Measurements from ENCODE around the gene CLDN18.

Gene CLDN18

DNA sequence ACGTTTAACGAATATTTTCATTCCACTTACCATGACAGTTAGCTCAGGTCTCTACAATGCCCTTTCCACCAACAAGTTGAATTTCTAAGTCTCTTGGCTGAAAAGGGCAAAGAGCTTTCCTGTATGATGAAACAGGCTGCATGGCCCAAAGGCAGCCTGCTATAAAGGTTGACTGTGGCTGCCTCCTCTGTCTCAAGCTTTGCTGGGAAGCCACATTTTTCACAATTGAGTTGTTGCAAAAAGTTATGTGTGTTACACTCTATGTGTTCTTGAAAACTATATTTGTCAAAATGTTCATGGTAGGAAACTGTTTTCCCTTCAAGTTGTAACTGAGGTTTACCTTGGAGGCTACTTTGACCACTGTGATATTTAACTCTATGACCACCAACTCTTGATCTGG is 56.0 kb downstream of the CLDN18 start:
- no peak for DNase-seq

DNA sequence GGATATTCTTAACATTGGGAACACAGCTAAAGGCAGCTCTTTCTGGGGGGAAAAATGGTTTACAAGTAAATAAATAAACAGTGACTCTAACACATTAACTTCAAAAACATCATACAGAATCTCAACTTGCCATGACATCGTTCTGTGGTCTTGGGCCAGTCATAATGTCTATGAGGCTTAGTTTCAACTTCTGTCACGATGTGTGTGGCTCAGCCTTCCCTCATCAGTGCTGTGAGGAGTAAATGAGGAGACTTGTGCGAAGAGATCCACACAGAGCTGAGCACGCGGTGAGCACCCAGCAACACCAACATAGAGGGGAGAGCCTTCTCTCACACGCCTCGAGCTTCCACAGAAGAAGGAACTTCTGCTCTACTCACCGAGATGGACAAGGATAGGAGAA is 56.4 kb downstream of the CLDN18 start:
- DNase-seq, result no peak

DNA sequence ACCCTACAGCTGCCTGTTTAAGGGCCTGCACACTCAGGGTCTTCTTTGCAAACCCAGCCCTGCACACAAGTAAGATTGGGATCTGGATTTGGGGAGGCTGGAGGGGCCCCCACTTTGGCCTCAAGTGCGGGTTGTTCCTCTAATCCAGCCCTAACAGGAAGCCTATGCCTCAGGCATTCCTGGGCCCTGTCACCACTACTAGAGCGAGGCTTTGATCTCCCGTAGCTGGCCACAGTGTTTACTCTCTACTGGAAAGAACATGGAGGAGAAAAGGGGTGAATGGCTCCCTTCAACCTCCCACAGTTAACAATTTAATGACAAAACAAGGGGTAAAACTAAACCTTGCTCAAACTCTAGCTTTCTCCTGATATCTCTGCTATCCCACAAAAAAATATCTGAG is 57.0 kb downstream of the CLDN18 start:
- no peak for DNase-seq

DNA sequence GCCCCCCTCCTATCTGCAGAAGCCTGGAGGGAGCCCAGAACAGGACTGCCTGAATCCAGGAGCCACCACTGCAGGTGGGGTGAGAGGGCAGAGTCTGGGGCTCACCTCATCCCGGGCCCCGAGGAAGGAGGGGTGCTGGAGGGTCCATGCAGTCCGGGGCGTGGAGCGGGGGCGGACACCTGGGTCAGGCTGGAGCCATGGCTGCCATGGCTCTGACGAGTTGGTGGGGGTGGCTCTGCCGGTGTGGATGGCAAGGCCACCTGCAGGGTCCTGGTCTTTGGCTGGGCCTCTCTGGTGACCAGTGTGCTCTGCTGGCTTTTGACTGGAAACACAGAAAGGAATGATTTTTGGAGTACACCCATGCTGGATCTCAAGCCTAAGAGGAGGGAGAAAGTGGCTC is 58.1 kb downstream of the CLDN18 start:
- DNase-seq, result no peak

DNA sequence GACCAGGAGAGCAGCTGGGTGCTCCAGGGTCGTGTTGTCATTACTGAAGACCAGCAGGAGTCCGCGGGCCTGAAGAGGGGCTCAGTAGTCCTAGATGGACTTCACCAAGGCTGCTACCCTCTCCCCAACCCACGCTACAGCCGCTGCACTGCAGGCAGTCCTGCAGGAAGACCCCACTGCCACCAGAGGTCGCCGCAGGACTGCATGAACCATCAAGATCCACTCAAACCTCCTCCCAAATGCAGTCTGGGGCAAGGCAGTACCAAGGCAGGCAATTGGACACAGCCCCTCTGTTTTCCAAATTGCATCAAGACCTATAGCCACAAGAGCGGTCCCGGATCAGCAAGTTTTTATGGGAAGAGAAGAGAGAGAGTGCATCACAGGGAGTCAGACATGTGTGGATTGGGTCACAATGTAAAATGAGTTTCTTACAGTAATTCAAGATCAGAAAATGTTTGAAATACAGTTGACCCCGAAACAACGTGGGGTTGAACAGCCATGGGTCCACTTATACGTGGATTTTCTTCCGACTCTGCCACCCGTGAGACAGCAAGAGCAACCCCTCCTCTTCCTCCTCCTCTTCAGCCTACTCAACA is 58.7 kb downstream of the CLDN18 start:
- DNase-seq, result peak; percentile 59

DNA sequence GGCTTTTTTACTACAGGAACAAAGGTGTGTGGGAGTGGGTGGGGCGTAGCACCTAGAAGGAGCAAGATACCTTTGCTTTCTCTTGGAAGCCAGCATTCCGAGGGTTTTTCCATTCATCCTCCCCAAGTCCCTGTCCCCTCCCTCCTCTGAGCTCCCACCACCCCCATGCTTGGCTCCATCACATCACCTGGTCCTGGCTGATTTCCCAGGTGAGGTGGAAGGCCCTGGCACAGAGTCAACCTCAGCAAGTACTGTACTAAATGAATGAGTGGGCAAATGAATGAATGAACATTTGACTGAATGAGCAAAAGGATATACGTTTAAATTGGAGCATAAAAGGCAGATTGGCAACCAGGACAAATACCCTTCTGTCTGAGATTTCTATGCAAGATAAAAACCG is 60.0 kb downstream of the CLDN18 start:
- DNase-seq, result no peak

DNA sequence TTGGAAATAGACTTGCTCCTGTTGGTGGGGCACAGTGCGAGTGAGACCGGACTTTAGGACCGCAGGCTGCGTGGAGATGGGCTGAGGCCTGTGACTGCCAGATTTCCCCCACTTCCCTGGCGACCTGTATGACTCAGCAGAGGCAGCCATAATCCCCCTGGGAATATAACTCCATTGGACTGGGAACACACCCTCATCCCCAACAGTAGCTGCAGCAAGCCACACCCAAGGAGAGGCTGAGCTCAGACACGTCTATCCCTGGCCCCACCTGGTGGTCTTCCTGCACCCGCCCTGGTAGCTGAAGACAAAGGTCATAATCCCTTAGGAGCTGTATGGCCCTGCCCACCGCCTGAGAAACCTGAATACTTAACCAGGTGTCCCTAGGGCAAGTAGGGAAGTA is 62.8 kb downstream of the CLDN18 start:
- no peak for DNase-seq

DNA sequence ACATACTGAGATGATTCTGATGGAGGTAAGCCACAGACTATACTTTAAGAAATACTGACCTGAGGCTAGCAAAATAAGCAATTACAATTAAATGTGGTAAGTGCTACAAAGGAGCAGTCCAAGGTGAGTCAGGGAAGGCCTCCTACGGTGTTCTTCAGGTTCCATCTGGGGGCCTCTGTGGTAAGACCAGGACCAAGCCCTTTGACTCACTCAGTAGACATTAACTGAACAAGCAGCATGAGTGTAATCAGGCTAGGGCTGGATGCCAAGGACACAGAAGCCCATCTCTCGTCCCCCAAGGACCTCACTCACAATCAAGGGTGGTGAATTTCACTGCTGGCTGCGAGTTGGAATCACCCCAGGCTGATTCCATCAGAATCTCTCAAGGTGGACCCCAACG is 68.1 kb downstream of the CLDN18 start:
- no peak for DNase-seq

DNA sequence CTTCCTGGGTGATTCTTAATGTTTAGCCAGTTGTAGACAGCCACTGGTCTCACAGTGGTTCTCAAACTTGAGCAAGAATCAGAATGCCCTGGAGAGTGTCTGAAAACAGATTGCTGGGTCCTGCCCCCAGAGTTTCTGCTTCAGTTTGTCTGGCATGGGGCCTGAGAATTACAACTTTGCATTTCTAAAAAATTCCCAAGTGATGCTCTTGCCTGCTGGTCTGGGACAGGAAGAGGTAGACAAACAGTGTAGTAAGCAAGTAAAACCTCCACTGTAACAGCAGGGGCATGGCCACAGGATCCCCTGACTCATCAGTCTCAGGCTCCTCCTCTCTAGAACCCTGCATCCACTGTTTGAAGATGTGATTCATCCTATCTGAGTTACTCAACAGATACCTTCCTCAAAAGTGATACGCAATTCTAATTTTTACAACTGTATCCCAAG is 69.0 kb downstream of the CLDN18 start:
- no peak for DNase-seq

DNA sequence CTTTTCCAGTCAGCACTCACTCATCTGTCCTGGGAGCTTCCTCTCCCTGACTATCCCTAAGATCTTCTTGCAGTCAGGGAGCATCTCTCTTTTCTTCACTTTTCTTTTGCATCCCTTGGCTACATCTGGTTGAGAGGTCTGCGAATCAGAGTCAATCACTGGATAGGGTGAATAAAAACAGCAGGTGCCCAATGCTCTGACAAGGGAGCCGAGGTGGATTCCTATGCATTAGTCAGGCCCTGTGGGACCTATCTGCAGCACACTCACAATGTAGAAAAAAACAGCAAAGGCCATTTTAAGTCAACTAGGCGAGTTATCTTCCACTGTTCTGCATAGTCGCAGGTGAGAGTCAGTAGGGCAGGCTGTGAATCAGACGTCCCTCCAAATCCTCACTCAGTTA is 69.9 kb downstream of the CLDN18 start:
- DNase-seq, result no peak

DNA sequence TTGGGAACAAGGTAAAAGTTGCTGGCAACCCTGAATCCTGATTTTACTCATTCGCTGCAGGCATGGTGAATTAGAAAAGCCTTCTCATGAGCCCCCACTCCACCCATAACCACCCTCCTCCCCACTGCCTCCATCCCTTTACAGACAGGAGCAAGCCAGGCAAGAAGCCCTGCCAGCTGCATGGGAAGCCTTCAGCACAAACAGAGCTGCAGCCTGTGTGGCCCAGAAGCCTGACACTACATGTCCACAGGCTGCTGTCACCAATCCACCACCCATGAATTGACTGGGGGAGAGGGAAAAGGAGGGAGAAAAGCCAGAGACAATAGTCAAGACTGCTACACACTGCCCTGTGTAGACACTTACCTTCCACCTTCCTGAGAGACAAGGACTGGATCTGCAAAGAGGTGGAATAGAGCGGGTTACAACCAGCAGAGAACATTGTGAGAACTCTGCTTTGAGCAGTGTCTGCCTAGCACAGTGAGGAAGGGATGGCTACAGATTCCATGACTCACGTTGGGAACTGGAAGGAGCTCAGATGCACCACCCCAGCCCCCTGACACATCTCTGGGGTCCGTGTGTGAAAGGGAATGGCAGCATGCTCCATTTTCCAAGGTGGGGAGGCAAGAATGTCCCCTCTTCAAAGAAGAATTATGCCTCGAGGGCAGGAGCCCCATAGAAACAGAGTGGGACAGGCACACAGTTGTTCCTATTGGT is 71.6 kb downstream of the CLDN18 start:
- no peak for DNase-seq

DNA sequence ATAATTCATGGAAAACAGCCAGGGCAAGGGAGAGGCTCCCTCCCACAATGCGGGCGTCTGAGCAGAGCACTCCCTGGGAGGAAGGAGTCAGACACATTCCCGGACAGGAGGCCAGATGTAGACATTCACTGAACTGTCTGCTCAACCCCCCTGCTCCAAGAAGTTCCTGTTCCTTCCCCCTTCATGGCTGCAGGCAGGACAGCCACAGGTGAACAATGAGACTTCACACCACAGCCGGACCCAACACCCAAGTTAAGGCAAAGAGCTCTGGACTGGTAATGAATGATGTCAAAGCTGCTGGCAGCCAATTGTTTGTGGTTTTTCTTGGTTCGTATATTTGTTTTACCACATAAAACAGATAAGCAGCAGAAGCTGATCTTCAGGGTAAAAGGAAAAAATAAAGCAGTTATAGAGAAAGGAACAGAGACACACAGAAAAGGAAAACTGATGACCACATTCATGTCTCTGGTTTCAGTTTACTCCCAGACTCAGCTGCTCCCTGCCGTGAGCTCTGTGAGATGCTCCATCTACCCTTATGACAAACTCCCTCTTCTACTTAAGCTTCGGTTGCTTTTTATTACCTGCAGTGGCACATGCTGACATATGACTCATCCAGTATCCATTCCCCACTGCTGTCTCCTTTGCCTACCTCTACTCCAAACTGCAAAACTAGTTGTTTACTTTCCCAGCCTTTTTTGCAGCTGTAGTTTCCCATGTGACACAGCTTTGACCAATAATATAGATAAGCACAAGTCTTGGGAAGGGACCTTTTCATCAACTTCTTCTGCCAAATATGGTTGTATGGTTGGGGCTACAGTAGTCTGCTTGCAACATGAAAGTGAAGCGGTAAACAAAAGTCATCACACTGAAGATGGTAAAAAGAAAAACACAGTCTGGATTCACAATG is 72.4 kb downstream of the CLDN18 start:
- peak; percentile 10 for DNase-seq

DNA sequence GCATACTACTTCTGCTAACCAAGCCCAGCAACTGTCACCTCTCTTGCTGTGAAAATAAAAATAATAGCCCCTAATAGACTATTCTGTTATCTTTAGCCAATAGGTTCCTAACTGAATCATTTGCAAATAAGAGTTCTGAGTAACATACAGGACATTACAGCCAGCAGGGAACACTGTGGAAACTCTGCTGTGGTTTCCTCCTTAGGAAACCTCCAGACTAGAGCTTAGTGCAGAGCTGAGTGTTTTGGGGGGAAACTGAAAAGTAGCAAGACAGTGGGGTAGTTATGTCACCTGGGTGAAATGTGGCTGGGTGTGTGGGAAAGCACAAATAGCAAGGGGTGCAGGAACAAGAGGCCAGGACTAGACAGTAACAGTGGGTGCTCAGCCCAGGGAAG is 73.0 kb downstream of the CLDN18 start:
- DNase-seq, result no peak
